Trophoblast cell (in vitro differentiated cells and primary cell): Measurements from ENCODE around the gene ZBTB21.

Experiments used
- DNase-seq, 2 donors: peaks; one replicate each; pipeline ENCODE4 v3.0.0-alpha.2; 2016
- H2AFZ ChIP-seq: 2 replicates; pipeline ENCODE4 v1.6.1; 2013; ENCODE audit warnings: low read length, moderate library complexity, mild to moderate bottlenecking; ENCODE audit not compliant: insufficient read depth, poor library complexity
- H2AK5ac ChIP-seq: 2 replicates; pipeline ENCODE4 v1.6.1; 2013; ENCODE audit warnings: mild to moderate bottlenecking, low read length
- H2BK120ac ChIP-seq: 2 replicates; pipeline ENCODE4 v1.6.1; 2013; ENCODE audit warnings: low read length, mild to moderate bottlenecking, moderate library complexity; ENCODE audit not compliant: insufficient read depth, poor library complexity
- H2BK12ac ChIP-seq: 2 replicates; pipeline ENCODE4 v1.6.1; 2013; ENCODE audit warnings: mild to moderate bottlenecking, low read length, moderate library complexity
- H2BK5ac ChIP-seq: 2 replicates; pipeline ENCODE4 v1.6.1; 2013; ENCODE audit warnings: low read length, low read depth, moderate library complexity, mild to moderate bottlenecking; ENCODE audit not compliant: poor library complexity
- H3K14ac ChIP-seq: 2 replicates; pipeline ENCODE4 v1.6.1; 2013; ENCODE audit warnings: mild to moderate bottlenecking, low read length
- H3K18ac ChIP-seq: 2 replicates; pipeline ENCODE4 v1.6.1; 2013; ENCODE audit warnings: mild to moderate bottlenecking, low read length
- H3K23ac ChIP-seq: 2 replicates; pipeline ENCODE4 v1.6.1; 2013; ENCODE audit warnings: low read length
- H3K27ac ChIP-seq: 2 replicates; pipeline ENCODE4 v1.5.1; 2013; ENCODE audit warnings: low read depth, mild to moderate bottlenecking, inconsistent platforms, low read length, moderate library complexity
- H3K27me3 ChIP-seq: 2 replicates; pipeline ENCODE4 v1.6.1; 2013; ENCODE audit warnings: inconsistent platforms, mild to moderate bottlenecking, low read length, moderate library complexity; ENCODE audit not compliant: insufficient read depth
- H3K36me3 ChIP-seq, 2 experiments: 1 replicate in 1 of 2; 2 replicates in 1 of 2; pipeline ENCODE4 v1.6.1; 2013; ENCODE audit warnings: low read length in 2 of 2, mild to moderate bottlenecking in 2 of 2, moderate library complexity in 1 of 2; ENCODE audit not compliant: insufficient read depth in 2 of 2, control insufficient read depth in 1 of 2
- H3K4ac ChIP-seq: 2 replicates; pipeline ENCODE4 v1.6.1; 2013; ENCODE audit warnings: low read depth, mild to moderate bottlenecking, low read length, moderate library complexity
- H3K4me1 ChIP-seq, 2 experiments: 1 replicate in 1 of 2; 2 replicates in 1 of 2; pipeline ENCODE4 v1.6.1; 2013; ENCODE audit warnings: low read length in 2 of 2, mild to moderate bottlenecking in 2 of 2, moderate library complexity in 1 of 2; ENCODE audit not compliant: insufficient read depth in 2 of 2, control insufficient read depth in 1 of 2
- H3K4me2 ChIP-seq: 2 replicates; pipeline ENCODE4 v1.6.1; 2013; ENCODE audit warnings: inconsistent platforms, mild to moderate bottlenecking, low read length, moderate library complexity
- H3K4me3 ChIP-seq: 2 replicates; pipeline ENCODE4 v1.5.1; 2013; ENCODE audit warnings: mild to moderate bottlenecking, low read depth, low read length, inconsistent platforms
- H3K79me1 ChIP-seq: one replicate; pipeline ENCODE4 v1.6.1; 2013; ENCODE audit warnings: low read length
- H3K79me2 ChIP-seq: 2 replicates; pipeline ENCODE4 v1.6.1; 2013; ENCODE audit warnings: low read length, mild to moderate bottlenecking; ENCODE audit not compliant: control insufficient read depth, insufficient read depth, poor library complexity
- H3K9ac ChIP-seq: 2 replicates; pipeline ENCODE4 v1.6.1; 2013; ENCODE audit warnings: mild to moderate bottlenecking, low read length
- H3K9me3 ChIP-seq: 2 replicates; pipeline ENCODE4 v1.6.1; 2013; ENCODE audit warnings: low read depth, mild to moderate bottlenecking, control low read depth, inconsistent platforms, low read length; ENCODE audit not compliant: insufficient read depth
- H4K12ac ChIP-seq: 2 replicates; pipeline ENCODE4 v1.6.1; 2013; ENCODE audit warnings: low read depth, mild to moderate bottlenecking, low read length, moderate library complexity
- H4K8ac ChIP-seq: 2 replicates; pipeline ENCODE4 v1.6.1; 2013; ENCODE audit warnings: low read depth, mild to moderate bottlenecking, low read length, moderate library complexity
- H4K91ac ChIP-seq: one replicate; pipeline ENCODE4 v1.6.1; 2013; ENCODE audit warnings: low read depth, mild to moderate bottlenecking, low read length, moderate library complexity
- WGBS: extraction: QIAGEN DNeasy Blood & Tissue Kit; methylation state at CpG from one replicate; pipeline ENCODE4 v1.1.7; 2013; ENCODE audit warnings: missing lambda C conversion rate; ENCODE audit not compliant: insufficient read length, insufficient coverage; ENCODE audit errors: extremely low coverage; 5-methylcytosine and 5-hydroxymethylcytosine counted together

ZBTB21 gene

GRCh38 chr21:41985662-41986416 lies 24.3 kb downstream of the ZBTB21 start:
- no peak overlapping the region for H2BK5ac ChIP-seq
- no peak overlapping the region for H4K91ac ChIP-seq
- H3K36me3 ChIP-seq = peaks cover under 1% of the 10 kb centered on the region in 2 experiments
- H3K4me2 ChIP-seq = no peak overlapping the region
- no peak overlapping the region for H2AFZ ChIP-seq
- H4K8ac ChIP-seq = no peak overlapping the region
- H2BK120ac ChIP-seq = no peak overlapping the region
- H3K9me3 ChIP-seq = peaks cover 1% of the 10 kb centered on the region
- H3K4me3 ChIP-seq = no peak overlapping the region
- no peak overlapping the region for H3K23ac ChIP-seq
- no peak overlapping the region for H3K9ac ChIP-seq
- H3K79me1 ChIP-seq = no peaks in the 10 kb centered on the region
- H3K18ac ChIP-seq = no peak overlapping the region
- no peaks in the 10 kb centered on the region for H3K27me3 ChIP-seq
- H2BK12ac ChIP-seq = no peak overlapping the region
- no peak overlapping the region for H4K12ac ChIP-seq
- H3K14ac ChIP-seq = no peak overlapping the region
- WGBS = no CpG with 5 or more reads among the region's 6 CpGs
- H3K79me2 ChIP-seq = no peaks in the 10 kb centered on the region
- H3K4me1 ChIP-seq = no peaks in the 10 kb centered on the region
- DNase-seq = no peak
- H2AK5ac ChIP-seq = no peak overlapping the region
- H3K27ac ChIP-seq = no peak overlapping the region
- no peak overlapping the region for H3K4ac ChIP-seq

GRCh38 chr21:41983229-41983628 lies 26.9 kb downstream of the ZBTB21 start:
- Histone ChIP-seq H3K23ac (no peak overlapping the region), H3K79me1 (no peaks in the 10 kb centered on the region), H2AK5ac (no peak overlapping the region), H3K4me2 (no peak overlapping the region), H3K4ac (no peak overlapping the region), H2AFZ (no peak overlapping the region), H4K91ac (no peak overlapping the region), H3K27me3 (no peaks in the 10 kb centered on the region), H3K36me3 (no peaks in the 10 kb centered on the region), H2BK12ac (no peak overlapping the region), H3K4me3 (no peak overlapping the region), H3K9ac (no peak overlapping the region), H4K8ac (no peak overlapping the region), H2BK120ac (no peak overlapping the region), H3K18ac (no peak overlapping the region), H4K12ac (no peak overlapping the region), H2BK5ac (no peak overlapping the region), H3K14ac (no peak overlapping the region), H3K27ac (no peak overlapping the region), H3K79me2 (no peaks in the 10 kb centered on the region), H3K9me3 (peaks cover 5% of the 10 kb centered on the region), H3K4me1 (no peaks in the 10 kb centered on the region)
- no CpG with 5 or more reads among the region's 1 CpG for whole genome bisulfite sequencing
- DNase-seq = no peak

- H2AK5ac ChIP-seq = no peak overlapping the region
- H2AFZ ChIP-seq = no peak overlapping the region
- no peak overlapping the region for H3K27ac ChIP-seq
- no peaks in the 10 kb centered on the region for H3K4me1 ChIP-seq
- H3K79me2 ChIP-seq = no peaks in the 10 kb centered on the region
- no peak overlapping the region for H2BK120ac ChIP-seq
- no peaks in the 10 kb centered on the region for H3K27me3 ChIP-seq
- no peak overlapping the region for H4K91ac ChIP-seq
- H3K4me2 ChIP-seq = no peak overlapping the region
- H3K4me3 ChIP-seq = no peak overlapping the region
- H3K4ac ChIP-seq = no peak overlapping the region
- H3K9ac ChIP-seq = no peak overlapping the region
- H3K18ac ChIP-seq = no peak overlapping the region
- no peak overlapping the region for H4K12ac ChIP-seq
- peaks cover 5% of the 10 kb centered on the region for H3K9me3 ChIP-seq
- H3K23ac ChIP-seq = no peak overlapping the region
- no peaks in the 10 kb centered on the region for H3K36me3 ChIP-seq
- H3K79me1 ChIP-seq = no peaks in the 10 kb centered on the region
- H2BK5ac ChIP-seq = no peak overlapping the region
- DNase-seq = no peak
- no peak overlapping the region for H4K8ac ChIP-seq
- H3K14ac ChIP-seq = no peak overlapping the region
- H2BK12ac ChIP-seq = no peak overlapping the region
Observed at GRCh38 chr21:41980561-41980960, 29.6 kb downstream of the ZBTB21 start.

- H2AFZ ChIP-seq = no peak overlapping the region
- H3K9ac ChIP-seq = no peak overlapping the region
- H2BK12ac ChIP-seq = no peak overlapping the region
- no peaks in the 10 kb centered on the region for H3K79me1 ChIP-seq
- no peak overlapping the region for H3K4me3 ChIP-seq
- no peaks in the 10 kb centered on the region for H3K27me3 ChIP-seq
- H3K18ac ChIP-seq = no peak overlapping the region
- H3K23ac ChIP-seq = no peak overlapping the region
- no peak overlapping the region for H3K4ac ChIP-seq
- no peak overlapping the region for H3K27ac ChIP-seq
- no peak overlapping the region for H2BK120ac ChIP-seq
- H2AK5ac ChIP-seq = no peak overlapping the region
- H4K12ac ChIP-seq = no peak overlapping the region
- H3K79me2 ChIP-seq = no peaks in the 10 kb centered on the region
- no peak overlapping the region for H2BK5ac ChIP-seq
- no peaks in the 10 kb centered on the region for H3K4me1 ChIP-seq
- no CpG with 5 or more reads among the region's 7 CpGs for WGBS
- no peaks in the 10 kb centered on the region for H3K36me3 ChIP-seq
- no peak overlapping the region for H4K91ac ChIP-seq
- H4K8ac ChIP-seq = no peak overlapping the region
- no peak for DNase-seq
- no peak overlapping the region for H3K4me2 ChIP-seq
- H3K14ac ChIP-seq = no peak overlapping the region
- H3K9me3 ChIP-seq = peaks cover 5% of the 10 kb centered on the region
Observed at GRCh38 chr21:41979751-41980369, 30.3 kb downstream of the ZBTB21 start.
